GM12891 (cell line): Measurements from ENCODE around the gene HCN4.

Experiments
- POLR2A ChIP-seq: IDR thresholded peaks from 2 replicates; pipeline ENCODE4 v1.6.1; 2011; ENCODE audit warnings: low read depth, low read length, control low read depth
- POLR2AphosphoS5 ChIP-seq: IDR thresholded peaks from 2 replicates; pipeline ENCODE4 v1.6.1; 2011; ENCODE audit warnings: low read depth, low read length, control low read depth
- SPI1 ChIP-seq: IDR thresholded peaks from 2 replicates; pipeline ENCODE4 v1.6.1; 2011; ENCODE audit warnings: low read depth, low read length, control low read depth
- TAF1 ChIP-seq: IDR thresholded peaks from 2 replicates; pipeline ENCODE4 v1.6.1; 2011; ENCODE audit warnings: low read depth, low read length, control low read depth

GRCh38 chr15:73369154-73369694 lies 466 bp upstream of the HCN4 start:
- no peak for TF ChIP-seq POLR2A
- no peak for TF ChIP-seq TAF1
- TF ChIP-seq POLR2AphosphoS5 = no peak
- TF ChIP-seq SPI1 = no peak
